ENCODE results near the gene HDAC9.

GRCh38 chr7:18727115-18727870, 231.7 kb downstream of the HDAC9 start:
- TF ChIP-seq, protein P1, sequence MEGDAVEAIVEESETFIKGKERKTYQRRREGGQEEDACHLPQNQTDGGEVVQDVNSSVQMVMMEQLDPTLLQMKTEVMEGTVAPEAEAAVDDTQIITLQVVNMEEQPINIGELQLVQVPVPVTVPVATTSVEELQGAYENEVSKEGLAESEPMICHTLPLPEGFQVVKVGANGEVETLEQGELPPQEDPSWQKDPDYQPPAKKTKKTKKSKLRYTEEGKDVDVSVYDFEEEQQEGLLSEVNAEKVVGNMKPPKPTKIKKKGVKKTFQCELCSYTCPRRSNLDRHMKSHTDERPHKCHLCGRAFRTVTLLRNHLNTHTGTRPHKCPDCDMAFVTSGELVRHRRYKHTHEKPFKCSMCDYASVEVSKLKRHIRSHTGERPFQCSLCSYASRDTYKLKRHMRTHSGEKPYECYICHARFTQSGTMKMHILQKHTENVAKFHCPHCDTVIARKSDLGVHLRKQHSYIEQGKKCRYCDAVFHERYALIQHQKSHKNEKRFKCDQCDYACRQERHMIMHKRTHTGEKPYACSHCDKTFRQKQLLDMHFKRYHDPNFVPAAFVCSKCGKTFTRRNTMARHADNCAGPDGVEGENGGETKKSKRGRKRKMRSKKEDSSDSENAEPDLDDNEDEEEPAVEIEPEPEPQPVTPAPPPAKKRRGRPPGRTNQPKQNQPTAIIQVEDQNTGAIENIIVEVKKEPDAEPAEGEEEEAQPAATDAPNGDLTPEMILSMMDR (IDR thresholded peaks at IDR 0.05) = no peak
- no peak for TF ChIP-seq POLR2A (IDR thresholded peaks at IDR 0.05)
- no peak for TF ChIP-seq EP300 (IDR thresholded peaks at IDR 0.05)
